ENCODE measurements around the gene CAP2.

DNA sequence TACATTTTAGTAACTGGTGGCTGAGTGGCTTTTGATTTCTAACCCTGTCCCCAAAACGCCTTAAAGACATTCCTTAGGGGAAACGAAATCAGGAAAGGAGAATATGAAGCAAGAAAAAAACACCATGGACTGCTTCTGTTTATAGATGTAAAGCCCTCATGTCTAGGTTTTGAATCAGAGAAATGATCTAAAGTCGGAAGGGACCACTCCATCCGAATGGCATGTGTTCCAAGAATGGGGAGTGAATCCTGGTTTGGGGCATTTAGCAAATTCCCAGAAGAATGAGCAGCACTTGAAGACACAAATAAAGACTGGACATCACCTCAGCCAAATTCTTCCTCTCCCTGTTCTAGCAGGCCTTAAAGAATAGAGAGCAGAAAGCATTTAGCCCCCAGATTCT lies 65.6 kb downstream of the CAP2 start:
- TF ChIP-seq, protein P1, sequence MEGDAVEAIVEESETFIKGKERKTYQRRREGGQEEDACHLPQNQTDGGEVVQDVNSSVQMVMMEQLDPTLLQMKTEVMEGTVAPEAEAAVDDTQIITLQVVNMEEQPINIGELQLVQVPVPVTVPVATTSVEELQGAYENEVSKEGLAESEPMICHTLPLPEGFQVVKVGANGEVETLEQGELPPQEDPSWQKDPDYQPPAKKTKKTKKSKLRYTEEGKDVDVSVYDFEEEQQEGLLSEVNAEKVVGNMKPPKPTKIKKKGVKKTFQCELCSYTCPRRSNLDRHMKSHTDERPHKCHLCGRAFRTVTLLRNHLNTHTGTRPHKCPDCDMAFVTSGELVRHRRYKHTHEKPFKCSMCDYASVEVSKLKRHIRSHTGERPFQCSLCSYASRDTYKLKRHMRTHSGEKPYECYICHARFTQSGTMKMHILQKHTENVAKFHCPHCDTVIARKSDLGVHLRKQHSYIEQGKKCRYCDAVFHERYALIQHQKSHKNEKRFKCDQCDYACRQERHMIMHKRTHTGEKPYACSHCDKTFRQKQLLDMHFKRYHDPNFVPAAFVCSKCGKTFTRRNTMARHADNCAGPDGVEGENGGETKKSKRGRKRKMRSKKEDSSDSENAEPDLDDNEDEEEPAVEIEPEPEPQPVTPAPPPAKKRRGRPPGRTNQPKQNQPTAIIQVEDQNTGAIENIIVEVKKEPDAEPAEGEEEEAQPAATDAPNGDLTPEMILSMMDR (conservative IDR thresholded peaks at IDR 0.05): no peak
- TF ChIP-seq ZFX (IDR thresholded peaks at IDR 0.05): no peak
